GM10248 (cell line): ENCODE measurements around the gene THSD7A.
A peak's percentile ranks its signal among the peaks of the same experiment; 100 is the strongest.

Experiments used
- CTCF ChIA-PET: fragments of 300-600 bp; sonication (Branson Sonifier 250); formaldehyde crosslinking; extraction: SDS; loops from one replicate; lab custom pipeline; 2021; ENCODE audit warnings: antibody characterized with exemption; lab: Yijun Ruan, JAX
- POLR2A ChIA-PET: fragments of 350-650 bp; sonication (Branson Sonifier 250); formaldehyde crosslinking; extraction: SDS; loops from one replicate; lab custom pipeline; 2020; ENCODE audit warnings: antibody characterized with exemption; lab: Yijun Ruan, JAX
- DNase-seq: peaks from one replicate; pipeline ENCODE4 v3.0.0; 2012; ENCODE audit errors: extremely low spot score
- TF ChIP-seq, protein P1 (sequence below): IDR thresholded peaks from 2 replicates; pipeline ENCODE4 v1.5.1; 2012; ENCODE audit warnings: mild to moderate bottlenecking, low read depth; ENCODE audit errors: extremely low read depth, missing control alignments, control extremely low read depth

The THSD7A gene

DNA sequence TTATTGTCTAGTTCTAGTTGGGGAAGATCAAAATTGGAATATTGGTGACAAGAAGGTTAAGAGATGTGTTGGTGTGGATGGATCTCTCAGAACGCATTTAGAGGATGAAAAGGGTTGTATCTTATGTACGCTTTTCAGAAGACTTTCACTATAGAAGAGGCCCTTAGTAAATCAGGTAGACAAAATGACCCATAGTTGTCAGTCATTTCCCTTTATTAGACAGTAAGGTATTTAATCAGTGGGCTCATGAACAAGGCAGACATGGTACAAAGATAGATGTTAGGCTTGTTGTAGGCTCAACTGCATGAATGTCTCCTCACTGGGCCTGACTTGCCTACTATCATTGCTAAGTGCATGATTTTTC is 499.2 kb downstream of the THSD7A start:
- POLR2A ChIA-PET: no interaction called here
- TF ChIP-seq, protein P1, sequence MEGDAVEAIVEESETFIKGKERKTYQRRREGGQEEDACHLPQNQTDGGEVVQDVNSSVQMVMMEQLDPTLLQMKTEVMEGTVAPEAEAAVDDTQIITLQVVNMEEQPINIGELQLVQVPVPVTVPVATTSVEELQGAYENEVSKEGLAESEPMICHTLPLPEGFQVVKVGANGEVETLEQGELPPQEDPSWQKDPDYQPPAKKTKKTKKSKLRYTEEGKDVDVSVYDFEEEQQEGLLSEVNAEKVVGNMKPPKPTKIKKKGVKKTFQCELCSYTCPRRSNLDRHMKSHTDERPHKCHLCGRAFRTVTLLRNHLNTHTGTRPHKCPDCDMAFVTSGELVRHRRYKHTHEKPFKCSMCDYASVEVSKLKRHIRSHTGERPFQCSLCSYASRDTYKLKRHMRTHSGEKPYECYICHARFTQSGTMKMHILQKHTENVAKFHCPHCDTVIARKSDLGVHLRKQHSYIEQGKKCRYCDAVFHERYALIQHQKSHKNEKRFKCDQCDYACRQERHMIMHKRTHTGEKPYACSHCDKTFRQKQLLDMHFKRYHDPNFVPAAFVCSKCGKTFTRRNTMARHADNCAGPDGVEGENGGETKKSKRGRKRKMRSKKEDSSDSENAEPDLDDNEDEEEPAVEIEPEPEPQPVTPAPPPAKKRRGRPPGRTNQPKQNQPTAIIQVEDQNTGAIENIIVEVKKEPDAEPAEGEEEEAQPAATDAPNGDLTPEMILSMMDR: no peak
- CTCF ChIA-PET: interaction anchor here (1.6 to 1.8 kb wide), 2 partner anchors 8 to 11 kb away, joined by 4 to 5 read pairs; no protein-coding TSS in a partner anchor
- no peak for DNase-seq

DNA sequence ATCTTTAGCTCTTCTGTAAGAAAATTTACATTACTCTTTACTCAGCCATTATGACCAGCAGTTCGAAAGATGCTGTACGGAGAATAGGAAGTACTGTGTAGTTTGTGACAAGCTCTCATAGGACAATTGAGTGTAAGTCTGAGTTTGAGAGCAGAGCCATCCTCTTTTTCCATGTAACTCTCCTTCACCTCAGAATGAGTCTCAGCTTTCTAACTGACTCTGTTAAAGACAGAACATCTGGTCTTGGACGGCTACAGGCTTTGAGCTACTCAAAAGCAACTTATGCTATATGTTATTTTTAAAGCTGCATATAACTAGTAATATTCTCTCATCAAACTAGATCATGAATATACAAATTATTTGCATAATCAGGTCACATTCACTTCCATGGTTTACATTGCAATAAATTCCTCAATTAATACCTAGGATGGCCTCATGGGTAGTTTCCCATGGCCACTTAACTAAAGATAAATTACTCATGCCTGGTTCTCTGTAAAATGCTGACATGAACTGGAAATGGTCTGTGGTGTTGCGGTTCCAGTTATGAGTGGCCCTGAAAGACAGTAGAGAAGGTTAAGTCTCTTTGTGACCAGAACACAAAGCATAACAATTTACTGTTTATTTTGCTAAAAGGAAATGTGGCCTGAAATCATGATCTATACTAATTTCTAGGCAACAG is 499.7 kb downstream of the THSD7A start:
- TF ChIP-seq, protein P1: no peak
- CTCF ChIA-PET: interaction anchor here (1.6 to 1.8 kb wide), 2 partner anchors 9 to 12 kb away, joined by 4 to 5 read pairs; no protein-coding TSS in a partner anchor
- POLR2A ChIA-PET: no interaction called here
- DNase-seq: peak; percentile 22

DNA sequence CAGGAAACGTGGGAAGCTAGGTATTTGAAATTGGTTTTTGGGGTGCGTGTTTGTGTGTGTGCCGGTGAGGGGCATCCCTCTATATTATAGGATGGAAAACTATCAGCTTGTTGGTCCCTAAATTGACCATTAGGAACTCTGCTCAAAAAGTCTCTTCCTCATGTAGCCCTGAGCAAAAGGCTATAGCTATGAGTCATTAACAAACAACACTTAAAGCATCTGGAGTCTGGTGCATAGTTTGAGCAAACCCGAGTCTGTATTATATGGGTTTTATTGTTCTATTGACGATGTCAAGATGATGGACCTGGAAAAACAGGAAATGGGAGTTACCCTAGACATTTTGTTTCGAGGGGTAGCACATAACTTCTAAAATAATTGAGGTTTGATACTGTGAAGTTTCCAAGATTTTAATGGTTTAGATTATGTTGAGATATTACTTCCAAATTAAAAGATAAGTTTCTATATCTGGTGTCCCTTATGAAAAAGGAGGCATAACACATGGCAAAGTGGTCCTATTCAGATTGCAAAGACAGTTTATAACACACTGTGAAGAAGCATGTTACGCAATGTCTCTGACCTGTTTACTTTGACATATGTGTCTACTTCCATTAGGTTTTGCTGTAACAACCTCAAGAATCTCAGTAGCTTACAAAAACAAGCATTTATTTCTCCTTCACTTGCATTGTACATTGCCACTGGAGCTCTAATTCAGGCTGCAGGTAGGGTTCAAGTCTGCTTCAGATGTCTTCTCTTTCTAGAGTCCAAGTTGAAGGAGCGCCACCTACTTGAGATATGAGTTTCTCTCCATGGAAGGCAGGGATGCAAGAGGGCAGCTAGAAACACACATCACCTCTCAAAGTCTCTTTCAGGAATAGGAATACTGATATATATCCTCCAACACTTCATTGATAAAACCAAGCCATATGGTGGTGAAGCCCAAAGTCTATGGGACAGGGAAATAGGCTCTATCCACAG is 500.6 kb downstream of the THSD7A start:
- ChIA-PET POLR2A (no interaction called here), CTCF (interaction anchor here (0.6 to 1.8 kb wide), 4 partner anchors 9 to 625 kb away, joined by 3 to 5 read pairs (median 4); no protein-coding TSS in a partner anchor)
- TF ChIP-seq, protein P1: no peak
- no peak for DNase-seq

DNA sequence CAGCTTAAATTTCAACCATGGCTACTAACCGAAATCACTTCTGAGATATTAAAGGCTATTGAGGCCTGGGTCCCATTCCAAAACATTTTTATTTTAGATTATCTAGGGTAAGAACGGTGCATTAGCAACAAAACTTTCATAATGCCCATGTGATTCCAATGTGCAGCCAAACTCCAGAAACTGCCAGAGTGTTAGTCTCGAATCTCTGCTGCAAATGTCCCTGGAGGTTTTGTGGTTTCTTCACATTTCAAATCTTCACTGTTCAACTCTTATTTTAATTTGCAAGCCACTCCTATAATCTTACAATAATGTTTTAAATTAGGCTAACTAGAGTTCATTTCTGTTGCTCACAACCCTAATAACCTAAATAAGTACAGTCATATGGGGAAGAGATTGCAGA is 501.3 kb downstream of the THSD7A start:
- POLR2A ChIA-PET: no interaction called here
- TF ChIP-seq, protein P1: no peak
- CTCF ChIA-PET: interaction anchor here (1.0 kb wide), 1 partner anchor 59 kb away, joined by 3 read pairs; no protein-coding TSS in a partner anchor
- no peak for DNase-seq

DNA sequence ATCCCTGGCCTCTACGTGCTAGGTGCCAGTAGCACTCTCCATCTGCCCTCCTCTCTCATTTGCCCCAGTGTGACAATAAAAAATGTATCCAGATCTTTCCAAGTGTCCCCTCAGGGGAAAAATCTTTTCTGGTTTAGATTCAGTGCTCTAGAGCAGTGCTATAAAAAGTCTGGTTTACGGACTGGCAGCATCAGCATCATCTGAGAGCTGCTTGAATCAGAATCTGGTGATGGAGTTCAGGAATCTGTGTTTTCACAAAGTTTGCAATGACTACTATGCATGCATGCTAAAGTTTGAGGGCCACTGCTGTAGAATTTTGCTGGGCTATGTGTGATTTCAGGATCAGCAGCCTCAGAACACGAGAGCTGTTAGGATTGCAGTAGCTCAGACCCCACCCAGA is 501.8 kb downstream of the THSD7A start:
- ChIA-PET POLR2A (no interaction called here), CTCF (interaction anchor here (1.0 to 1.7 kb wide), 2 partner anchors 13 to 60 kb away, joined by 3 to 7 read pairs; no protein-coding TSS in a partner anchor)
- DNase-seq: no peak
- TF ChIP-seq, protein P1: no peak

DNA sequence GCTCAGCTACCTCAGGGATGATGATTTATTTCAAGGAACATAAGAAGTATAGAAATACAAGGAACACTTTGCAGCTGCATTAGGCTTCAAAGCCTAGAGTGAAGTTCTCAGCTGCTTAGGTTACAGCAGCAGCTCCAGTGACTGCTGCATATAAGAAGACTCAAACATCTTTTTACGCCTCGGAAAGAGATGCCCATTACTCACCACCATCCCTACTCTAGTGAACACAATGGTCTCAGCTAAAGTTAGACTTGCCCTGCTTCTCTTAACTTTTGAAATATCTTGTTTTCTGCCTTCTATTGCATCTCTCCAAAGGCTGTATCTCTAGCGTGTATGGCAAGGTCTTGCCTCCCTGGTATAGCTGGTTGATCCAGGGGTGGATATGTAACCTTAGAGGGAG is 502.4 kb downstream of the THSD7A start:
- DNase-seq: no peak
- ChIA-PET POLR2A (no interaction called here), CTCF (interaction anchor here (1.2 to 1.7 kb wide), 2 partner anchors 10 to 14 kb away, joined by 3 to 7 read pairs; no protein-coding TSS in a partner anchor)
- TF ChIP-seq, protein P1: no peak
